Erythroblast (primary cell): Measurements from ENCODE around the gene DNMT1.

Experiments
- GATA1 ChIP-seq: IDR thresholded peaks from 2 replicates; pipeline ENCODE4 v1.6.1; 2011; ENCODE audit warnings: low read depth, mild to moderate bottlenecking, control low read depth, low read length, moderate library complexity
- POLR2A ChIP-seq: IDR thresholded peaks from 2 replicates; pipeline ENCODE4 v1.6.1; 2011; ENCODE audit warnings: mild to moderate bottlenecking, low read length

DNA sequence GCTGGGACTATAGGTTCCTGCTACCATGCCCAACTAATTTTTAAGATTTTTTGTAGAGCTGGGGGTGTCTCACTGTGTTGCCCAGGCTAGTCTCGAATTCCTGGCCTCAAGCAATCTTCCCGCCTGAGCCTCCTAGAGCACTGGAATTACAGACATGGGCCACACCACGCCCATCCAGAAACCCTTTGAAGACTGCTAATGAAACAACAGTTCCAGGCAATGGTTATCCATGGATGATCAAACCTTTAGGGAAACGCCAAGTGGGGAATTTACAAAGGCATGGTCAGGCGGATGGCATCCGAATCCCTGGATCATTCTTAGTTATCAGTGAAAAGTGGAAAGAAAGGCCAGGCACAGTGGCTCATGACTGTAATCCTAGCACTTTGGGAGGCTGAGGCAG, 16.9 kb upstream of the DNMT1 start:
- no peak for TF ChIP-seq POLR2A
- TF ChIP-seq GATA1 = no peak
